ENCODE results near the gene TP53I11.

- TF ChIP-seq, protein P1, sequence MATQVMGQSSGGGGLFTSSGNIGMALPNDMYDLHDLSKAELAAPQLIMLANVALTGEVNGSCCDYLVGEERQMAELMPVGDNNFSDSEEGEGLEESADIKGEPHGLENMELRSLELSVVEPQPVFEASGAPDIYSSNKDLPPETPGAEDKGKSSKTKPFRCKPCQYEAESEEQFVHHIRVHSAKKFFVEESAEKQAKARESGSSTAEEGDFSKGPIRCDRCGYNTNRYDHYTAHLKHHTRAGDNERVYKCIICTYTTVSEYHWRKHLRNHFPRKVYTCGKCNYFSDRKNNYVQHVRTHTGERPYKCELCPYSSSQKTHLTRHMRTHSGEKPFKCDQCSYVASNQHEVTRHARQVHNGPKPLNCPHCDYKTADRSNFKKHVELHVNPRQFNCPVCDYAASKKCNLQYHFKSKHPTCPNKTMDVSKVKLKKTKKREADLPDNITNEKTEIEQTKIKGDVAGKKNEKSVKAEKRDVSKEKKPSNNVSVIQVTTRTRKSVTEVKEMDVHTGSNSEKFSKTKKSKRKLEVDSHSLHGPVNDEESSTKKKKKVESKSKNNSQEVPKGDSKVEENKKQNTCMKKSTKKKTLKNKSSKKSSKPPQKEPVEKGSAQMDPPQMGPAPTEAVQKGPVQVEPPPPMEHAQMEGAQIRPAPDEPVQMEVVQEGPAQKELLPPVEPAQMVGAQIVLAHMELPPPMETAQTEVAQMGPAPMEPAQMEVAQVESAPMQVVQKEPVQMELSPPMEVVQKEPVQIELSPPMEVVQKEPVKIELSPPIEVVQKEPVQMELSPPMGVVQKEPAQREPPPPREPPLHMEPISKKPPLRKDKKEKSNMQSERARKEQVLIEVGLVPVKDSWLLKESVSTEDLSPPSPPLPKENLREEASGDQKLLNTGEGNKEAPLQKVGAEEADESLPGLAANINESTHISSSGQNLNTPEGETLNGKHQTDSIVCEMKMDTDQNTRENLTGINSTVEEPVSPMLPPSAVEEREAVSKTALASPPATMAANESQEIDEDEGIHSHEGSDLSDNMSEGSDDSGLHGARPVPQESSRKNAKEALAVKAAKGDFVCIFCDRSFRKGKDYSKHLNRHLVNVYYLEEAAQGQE (IDR thresholded peaks at IDR 0.05; ENCODE audit: low read depth) = no peak
- no peak for TF ChIP-seq YY1 (IDR thresholded peaks at IDR 0.05; ENCODE audit: low read depth)
- TF ChIP-seq EP300 (IDR thresholded peaks at IDR 0.05; ENCODE audit: borderline replicate concordance) = no peak
- TF ChIP-seq, protein P2, sequence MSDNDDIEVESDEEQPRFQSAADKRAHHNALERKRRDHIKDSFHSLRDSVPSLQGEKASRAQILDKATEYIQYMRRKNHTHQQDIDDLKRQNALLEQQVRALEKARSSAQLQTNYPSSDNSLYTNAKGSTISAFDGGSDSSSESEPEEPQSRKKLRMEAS (IDR thresholded peaks at IDR 0.05) = no peak
- TF ChIP-seq TAF1 (IDR thresholded peaks at IDR 0.05; ENCODE audit: low read depth) = no peak
- no peak for TF ChIP-seq TEAD4 (IDR thresholded peaks at IDR 0.05)
- no peak for TF ChIP-seq RAD21 (IDR thresholded peaks at IDR 0.05; ENCODE audit: low read depth)
- no peak for TF ChIP-seq ZBTB7A (IDR thresholded peaks at IDR 0.05; ENCODE audit: low read depth)
- TF ChIP-seq EGR1 (IDR thresholded peaks at IDR 0.05) = no peak
- no peak for TF ChIP-seq CEBPB (IDR thresholded peaks at IDR 0.05)
- no peak for TF ChIP-seq FOXM1 (IDR thresholded peaks at IDR 0.05; ENCODE audit: borderline replicate concordance, low read depth)
- TF ChIP-seq TCF12 (IDR thresholded peaks at IDR 0.05; ENCODE audit: low read depth) = no peak
These were observed 14.0 kb upstream of the TP53I11 start for GRCh38 chr11:44964526-44965209.

Measured in Ishikawa (cell line).